Stimulated activated CD4-positive, alpha-beta T cell treated with anti-CD3 and anti-CD28 coated beads, TNF-alpha, amount 100 ng/mL, for 4 hours (primary cell): ENCODE results near the gene SLC39A12.

ENCODE experiments used
- DNase-seq, 3 experiments: peaks; one replicate each; pipeline ENCODE4 v3.0.0-alpha.2; 2020; ENCODE audit warnings: low read depth in 3 of 3

Gene SLC39A12

DNA sequence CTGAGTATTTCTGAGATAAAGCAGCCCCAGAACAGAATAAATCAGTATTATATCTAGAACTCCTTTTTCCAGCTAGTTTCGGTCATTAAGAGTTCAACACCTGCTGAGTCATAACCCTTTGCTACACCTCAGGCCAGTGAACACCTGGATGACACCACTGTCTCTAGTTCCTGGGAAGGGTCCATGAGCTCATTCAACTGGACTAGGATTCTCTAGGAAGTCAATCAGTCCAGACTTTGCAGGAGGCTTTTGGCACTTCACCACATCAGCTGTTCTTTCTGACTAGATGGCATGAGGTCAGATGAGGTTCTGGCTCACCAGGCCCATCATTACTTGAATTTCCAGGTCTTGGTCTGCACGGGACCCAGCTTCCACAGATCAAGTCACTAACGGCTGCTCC lies 11.7 kb downstream of the SLC39A12 start:
- DNase-seq: no peak

DNA sequence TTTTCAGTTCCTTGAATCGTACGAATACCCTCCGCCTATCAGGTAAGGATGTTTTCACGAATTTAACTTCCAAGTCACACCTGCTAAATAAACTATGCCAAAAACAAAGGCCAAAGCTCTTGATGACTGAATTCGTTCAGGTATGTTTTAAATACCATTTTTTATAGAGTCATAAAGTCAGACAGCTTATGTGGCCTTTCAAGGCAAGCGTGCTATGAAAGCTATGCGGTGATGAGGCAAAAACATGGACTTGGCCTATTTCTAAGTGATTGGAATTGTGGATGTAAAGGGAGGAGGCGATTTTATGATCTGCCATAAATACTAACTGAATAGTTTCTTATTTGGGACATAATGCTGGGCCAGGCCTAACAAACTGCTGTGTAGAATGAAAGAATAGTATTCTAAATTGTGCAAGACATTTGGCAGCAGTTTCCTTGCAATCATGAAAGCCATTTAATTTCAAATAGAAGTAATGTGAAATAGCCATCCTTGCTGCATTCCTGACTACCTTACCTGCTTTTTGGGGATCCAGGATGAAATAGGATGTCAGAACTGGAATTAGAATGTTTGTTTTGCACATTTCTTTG lies 14.0 kb downstream of the SLC39A12 start:
- no peak for DNase-seq

DNA sequence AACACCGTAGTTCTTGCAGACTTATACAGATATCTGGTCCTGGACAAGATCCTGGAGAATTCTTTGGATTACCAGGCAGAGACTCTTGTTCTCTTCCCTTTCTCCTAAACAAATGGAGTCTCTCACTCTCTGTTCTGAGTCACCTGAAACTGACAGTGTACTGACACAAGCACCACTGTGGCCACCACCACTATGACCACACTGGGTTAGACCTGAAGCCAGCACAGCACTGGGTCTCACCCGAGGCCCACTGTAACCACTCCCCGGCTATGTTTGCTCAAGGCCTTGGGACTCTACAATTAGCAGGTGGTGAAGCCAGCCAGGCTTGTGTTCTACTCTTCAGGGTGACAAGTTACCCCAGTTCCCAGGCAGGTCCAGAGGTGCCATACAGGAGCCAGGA lies 22.8 kb downstream of the SLC39A12 start:
- DNase-seq: no peak

DNA sequence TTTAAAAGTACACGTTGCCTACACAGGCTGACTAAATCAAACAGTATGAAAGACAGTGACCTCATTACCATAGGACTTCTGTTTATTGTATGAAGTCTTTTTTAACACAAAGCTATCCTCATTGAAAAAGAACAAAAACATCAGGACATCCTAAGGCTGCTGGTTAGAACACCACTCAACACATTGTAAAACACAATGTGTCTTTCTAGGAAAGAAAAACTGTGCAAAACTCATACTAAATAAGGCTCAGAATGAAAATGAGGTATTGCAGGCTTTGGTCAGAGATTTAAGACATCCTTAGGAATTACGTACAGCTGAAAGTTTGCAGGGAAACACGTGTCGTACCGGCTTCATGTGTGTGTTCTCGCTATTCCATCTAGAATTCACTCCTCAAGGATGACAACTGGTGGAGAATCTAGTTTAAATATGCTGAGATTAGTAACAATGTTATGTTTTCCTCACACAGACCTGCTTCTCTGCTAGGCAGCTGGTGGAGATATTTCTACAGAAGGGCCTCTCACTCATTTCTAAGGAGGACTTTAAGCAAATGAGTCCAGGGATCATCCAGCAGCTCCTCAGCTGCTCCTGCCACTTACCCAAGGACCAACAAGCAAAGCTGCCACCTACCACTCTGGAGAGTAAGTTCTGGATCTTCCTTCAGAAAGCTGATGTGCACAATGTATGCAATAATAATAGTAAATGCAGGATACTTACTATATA lies 29.3 kb downstream of the SLC39A12 start:
- DNase-seq: no peak

DNA sequence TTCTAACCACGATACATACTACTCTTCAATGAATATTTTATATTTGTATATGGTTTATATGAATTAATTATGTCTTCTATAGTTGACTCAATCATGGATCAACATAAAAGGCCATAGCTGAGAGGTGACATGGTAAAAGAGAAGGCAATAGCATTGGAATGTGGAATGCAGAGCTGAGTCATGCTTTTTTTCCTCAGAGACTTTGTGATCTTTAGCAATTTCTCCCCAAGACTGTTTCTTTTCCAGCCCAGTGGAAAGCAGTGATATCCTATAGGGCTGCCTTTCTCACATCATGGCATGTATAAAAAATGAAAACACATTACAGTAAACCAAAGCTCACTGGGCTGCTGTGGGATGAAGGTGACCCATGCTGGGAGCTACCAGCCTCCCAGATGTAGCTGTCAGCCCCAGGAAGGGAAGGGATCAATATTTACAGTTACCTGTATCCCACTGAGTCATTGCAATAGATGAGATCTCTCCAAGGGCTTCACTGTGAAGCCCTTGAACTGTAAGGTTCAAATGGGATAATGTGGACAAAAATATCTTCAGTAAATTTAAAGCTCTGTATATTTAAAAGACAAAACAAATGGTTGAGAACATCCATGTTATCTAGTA lies 30.2 kb downstream of the SLC39A12 start:
- DNase-seq: no peak

DNA sequence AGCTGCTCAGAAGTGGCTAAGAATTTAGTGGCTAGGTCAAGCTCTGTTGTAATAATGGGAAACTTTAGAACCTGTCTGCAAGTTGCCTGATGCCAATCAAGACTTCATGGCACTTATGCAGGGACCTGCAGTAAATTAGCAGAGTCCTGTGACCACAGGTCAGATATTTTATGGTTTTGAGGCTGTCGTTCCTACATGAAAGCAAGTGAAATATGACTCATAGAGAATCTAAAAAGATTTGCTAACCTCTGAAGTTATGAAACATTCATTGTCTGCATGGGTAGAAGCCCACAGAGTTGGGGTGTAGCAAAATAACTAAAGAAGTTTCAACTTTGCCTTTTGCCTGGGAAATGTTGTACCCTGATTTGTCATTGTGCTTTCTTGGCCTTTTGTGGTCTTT lies 32.3 kb downstream of the SLC39A12 start:
- DNase-seq: no peak

DNA sequence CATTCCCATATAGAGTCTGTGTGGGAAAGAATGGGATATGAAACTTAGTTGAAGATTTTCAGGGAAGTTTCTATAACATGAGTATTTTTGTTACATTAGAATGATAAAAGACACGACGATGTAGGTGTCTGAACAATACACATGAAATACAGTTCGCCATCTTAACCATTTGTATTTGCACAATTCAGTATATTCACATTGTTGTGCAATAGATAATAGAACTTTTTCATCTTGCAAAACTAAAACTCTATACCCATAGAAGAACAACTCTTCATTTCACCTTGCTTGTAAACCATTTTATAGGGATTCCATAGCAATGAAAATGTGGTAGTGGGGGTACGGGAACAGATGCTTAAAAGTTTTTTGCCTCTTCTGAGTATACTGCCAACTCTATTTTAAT lies 32.8 kb downstream of the SLC39A12 start:
- no peak for DNase-seq

DNA sequence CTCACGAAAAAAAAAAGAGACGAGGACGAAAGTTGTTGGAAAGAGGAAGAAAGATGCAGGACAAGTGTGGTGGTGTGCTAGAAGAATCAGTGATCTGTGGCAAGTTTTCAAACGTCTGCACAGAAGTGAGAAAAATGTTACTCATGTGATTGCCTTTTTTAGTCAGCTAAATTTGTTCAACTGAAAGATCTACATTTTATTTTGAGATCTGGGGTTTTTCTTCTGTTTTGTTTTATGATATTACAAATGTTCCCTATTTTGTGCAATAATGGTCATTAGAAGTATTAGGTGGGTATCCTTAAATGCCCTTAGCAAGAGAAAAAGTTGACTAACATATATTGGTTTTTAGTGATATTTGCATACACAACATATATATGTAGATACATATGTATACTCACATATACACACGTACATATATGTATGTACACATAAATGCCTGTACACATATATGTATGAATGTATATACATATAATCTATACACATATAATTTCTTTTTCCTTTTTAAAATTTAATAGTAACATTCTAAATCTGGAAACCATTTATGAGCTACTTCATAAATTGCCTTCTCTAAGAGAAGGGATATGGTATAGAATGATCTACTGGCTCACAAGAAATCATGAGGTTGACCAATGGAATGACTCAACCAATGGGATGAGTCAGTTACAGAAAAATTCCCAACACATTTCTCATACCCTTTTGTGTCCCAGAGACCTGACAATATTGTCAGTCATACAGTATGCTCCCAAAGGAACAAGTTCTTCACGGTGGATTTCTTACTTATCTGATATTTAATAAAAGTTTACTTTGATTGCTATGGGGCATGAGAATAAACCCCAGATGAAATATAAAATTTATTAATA lies 38.4 kb downstream of the SLC39A12 start:
- DNase-seq: no peak

DNA sequence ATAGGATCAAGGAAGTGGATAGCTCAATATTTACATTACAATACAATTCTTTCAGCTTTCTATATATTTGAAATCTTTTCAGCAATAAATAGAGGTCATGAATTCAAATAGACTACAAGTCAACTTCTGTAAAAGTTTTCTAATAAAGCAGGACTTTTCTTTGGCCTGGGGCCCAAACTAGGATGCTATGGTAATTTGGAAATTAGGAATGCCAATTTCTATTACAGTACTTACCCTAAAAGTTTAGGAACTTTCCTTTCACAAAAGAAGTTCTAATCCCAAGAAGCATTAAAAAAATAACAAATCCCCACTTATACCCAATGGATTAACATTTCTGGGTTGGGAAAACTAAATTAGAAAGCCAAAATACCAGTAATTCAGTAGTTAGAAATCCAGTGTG lies 40.5 kb downstream of the SLC39A12 start:
- DNase-seq: no peak

DNA sequence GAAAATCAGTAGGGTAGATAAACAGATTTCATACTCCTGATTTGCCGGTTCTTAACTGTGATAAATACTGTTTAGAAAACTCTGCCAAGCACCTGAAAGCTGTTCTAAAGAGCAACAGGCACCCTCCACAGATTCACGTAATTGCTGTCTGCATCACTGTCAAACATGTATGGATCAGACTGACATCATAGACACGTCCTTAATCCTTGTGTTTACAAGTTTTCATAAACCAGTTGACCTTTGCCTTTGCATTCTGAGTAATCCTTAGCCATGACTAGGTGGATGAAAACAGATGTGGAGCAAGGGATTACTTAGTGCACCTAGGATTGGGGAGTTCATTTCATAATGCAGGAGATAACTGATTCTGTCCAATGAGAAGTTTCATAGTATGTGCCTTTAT lies 41.6 kb downstream of the SLC39A12 start:
- no peak for DNase-seq

DNA sequence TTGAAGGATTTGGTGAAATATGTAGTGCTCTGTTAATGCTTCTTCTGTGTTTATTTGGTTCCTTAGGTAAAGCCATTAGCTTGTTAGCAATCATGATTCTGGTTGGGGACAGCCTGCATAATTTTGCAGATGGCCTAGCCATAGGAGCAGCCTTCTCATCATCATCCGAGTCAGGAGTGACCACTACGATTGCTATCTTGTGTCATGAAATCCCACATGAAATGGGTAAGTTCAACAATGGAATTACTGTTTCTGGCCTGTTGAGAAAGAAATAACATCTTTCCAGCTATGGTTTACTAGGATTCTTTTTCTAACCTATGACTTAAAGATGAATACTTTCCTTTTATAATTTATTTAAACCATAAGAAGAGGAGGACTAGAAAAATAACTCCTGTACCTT lies 48.9 kb downstream of the SLC39A12 start:
- DNase-seq: no peak

DNA sequence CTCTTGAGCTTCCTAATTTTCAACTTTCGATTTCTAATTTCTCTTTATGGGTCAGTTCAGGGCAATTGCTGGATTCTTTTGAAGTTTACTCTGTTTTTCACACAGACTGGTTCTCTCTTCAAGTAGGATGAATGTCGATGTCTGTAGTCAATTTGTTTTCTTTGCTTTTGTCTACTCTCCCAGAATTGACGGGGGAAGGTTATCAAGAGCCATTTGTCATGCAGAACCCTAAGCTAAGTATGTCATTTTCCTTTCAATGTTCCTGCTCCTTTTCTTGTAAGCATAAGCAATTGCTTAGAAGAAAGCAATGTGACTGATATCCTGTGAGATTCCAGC lies 53.7 kb downstream of the SLC39A12 start:
- no peak for DNase-seq

DNA sequence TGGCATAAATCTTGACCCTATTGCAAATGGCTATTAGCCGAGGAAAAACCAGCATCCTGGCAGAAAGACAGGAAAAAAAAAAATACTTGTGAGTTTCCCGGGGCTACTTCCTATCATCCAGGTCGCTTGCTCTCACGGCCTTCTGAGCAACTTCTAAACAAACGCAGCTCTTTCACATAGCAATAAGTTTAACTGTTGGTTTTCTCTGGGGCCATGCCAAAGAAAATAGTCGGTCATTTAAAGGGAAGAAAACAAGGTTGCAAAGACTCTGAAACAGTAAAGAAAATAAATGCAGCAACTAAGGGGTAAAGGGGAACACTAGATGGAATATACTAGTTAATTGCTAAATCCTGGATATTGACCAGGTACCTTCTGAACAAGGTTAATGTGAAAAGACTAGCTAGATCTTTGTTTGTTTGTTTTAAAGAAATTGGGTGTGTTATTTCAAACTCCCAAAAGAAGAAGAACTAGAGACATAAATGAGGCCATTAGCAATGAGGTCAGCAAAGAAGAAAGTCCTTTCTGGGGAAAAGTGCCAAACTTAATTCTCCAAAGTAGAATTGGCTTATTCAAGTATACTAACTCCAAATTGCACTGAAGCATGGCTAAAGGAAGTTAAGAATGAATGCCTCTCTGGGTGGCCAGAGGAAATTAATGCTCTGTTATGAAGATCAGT lies 54.2 kb downstream of the SLC39A12 start:
- no peak for DNase-seq

DNA sequence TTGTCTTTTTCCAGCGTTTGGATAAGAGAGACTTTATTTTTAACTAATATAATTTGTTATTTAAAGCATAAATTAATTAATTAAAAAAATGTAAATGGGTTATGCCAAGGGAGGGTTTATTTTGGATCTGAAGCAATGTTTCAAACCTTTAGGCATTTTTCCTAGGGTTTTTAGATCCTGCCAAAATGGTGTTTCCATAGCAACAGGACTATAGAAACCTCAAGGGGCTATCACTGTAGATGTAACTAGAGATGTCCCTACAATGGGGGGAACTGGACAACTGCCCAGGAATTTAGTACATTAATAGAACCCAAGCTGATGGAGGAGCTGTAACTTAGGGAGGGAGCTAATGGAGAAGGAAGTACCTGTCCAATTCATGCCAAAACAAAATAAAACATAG lies 57.3 kb downstream of the SLC39A12 start:
- DNase-seq: no peak

DNA sequence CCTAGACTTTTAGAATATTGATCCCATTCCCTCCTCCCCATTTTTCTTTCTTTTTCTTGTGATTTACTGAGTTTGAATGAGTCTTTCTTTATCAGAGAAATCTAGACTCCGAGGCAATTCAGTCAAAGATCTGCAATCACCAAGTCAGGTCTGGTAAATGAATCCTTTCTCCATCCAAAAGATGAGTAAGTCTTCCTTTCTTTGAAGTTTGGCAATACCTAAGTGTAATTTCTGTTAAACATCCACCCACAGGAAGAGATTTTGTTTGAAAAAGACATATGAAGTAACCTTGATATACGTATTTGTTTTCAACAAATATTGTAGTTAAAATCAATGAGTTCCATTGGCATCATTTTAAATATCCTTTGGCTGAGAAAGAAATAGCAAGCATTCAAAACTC lies 58.3 kb downstream of the SLC39A12 start:
- no peak for DNase-seq

DNA sequence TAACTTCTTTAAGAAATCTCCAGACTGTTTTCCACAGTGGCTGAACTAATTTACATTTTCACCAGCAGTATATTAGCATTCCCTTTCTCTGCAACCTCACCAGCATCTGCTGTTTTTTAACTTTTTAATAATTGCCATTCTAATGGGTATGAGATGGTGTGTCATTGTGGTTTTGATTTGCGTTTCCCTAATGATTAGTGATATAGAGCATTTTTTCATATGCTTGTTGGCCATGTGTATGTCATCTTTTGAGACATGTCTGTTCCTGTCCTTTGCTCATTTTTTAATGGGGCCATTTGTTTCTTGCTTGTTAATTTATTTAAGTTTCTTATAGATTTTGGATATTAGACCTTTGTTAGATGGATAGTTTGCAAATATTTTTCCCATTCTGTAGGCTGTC lies 68.8 kb downstream of the SLC39A12 start:
- no peak for DNase-seq

DNA sequence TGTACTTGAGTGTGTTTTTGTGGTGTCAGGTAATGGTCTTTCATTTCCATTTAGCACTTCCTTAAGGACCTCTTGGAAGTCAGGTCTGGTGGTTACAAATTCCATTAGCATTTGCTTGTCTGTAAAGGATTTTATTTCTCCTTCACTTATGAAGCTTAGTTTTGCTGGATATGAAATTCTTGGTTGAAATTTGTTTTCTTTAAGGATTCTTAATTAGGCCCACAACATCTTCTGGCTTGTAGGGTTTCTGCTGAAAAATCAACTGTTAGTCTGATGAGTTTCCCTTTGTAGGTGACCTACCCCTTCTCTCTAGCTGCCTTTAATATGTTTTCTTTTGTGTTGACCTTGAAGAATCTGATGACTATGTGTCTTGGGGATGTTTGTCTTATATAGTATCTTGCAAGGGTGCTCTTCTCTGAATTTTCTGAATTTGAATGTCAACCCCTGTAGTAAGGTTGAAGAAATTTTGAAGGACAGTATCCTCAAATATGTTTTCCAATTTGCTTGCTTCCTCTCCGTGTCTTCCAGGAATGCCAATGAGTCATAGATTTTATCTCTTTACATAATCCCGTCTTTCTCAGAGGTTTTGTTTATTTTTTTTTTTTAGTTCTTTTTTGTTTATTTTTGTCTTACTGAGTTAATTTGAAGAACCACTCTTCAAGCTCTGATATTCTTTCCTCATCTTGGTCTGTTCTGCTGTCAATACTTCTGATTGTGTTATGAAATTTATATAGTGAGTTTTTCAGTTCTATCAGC lies 70.2 kb downstream of the SLC39A12 start:
- no peak for DNase-seq

DNA sequence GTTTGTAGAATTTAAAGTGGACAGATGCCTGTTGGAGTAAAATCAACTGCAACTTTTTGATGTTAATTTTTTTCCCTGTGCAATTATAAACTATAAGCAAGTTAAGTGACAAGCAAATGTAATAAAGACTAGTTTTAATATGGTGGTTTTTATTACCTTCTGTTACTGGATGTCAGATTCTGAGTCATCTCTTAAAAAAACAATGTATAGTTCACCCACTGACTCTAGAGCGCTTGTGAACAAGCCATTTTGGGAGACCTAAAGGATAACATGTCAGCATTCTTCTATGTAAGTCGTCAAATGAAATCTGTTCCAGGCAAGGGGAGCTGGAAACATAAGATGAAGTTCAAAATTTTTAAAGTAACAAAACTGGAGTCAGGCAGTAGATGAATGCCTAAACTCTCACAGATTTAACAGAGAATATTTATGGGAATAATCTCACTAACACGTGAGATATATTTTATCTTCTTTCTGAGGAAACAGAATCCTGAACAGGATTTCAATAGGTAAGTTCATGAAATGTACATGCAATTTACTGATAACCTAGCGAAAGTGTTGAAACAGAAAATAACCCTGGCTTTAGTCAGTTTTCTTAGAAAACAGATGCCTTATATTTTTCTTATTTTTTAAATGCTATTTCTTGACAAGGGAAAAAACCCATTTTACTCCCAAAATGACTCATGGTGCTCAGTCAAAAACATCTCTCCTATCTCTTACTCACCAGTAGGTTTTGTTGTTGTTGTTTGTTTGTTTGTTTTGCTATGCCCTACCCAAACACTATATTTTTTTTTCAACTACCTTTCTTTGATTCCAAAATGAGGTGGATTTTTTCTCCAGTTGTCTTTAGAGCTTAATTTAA lies 91.7 kb downstream of the SLC39A12 start:
- no peak for DNase-seq

DNA sequence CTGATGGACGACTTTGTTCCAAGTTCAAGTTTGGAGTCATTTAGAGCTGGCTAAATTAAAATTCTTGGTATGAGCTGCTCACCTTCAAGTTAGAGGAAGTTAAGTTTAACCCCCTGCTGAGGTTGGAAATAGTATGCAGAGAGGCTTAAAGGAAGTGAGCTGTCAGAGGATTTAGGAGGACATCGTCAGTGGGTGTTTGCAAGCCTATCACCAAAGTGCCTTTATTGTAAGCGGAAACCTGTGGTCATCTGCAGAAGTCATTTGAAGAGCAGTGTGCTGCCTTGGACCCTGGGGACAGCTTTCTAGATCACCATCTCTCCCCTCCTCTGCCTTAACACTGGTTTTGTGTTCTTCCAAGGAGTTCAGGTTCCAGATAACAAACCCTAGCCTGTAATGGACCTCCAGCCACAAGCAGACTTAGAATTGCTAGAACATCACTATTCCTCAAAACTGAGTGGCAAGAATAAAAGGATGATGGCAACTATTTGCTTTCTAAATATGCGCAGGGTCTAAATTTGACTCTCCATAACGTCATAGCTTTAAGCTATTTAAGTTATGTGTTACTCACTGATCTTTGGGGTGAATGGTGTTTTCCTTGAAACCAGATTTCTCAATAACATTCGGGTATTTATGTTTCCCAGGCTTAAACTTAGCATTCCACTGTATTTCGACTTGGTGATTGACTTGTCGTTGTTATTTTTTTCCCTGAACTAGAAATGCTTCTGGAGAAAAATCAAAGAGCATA lies 93.4 kb downstream of the SLC39A12 start:
- no peak for DNase-seq

DNA sequence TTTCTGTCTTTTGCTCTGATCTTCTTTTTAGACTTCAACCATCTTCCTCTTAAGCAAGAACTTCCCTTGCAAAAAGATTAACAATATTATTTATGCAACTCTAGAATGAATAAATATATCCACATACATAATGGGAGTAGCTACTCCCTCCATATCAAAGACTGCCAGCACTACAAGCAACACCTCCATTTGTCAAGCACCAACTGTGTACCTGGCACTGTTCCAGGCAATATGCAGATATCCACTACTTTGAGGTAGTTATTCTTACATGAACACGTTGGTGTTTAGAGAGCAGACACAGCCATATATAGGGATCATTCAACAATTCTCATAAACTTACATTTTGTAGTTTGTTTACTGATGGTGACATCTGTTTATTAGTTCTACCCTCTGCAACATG lies 104.9 kb downstream of the SLC39A12 start:
- no peak for DNase-seq
